HG02759 (cell line): ENCODE results near the gene TMEM225B.
"Not testable (repeated sequence)": the region's sequence is repeated elsewhere in the genome, so short reads cannot be mapped to it uniquely, and the experiment has no call there.

ENCODE experiments used
- ATAC-seq: cut with Tn5 transposase; IDR thresholded peaks from one replicate; pipeline ENCODE4 v1.9.1; 2021; ENCODE audit warnings: mild to moderate bottlenecking, moderate library complexity; ENCODE audit not compliant: unreplicated experiment

Gene TMEM225B

GRCh38 chr7:99653754-99654153 lies 55.7 kb downstream of the TMEM225B start:
- no peak for ATAC-seq

DNA sequence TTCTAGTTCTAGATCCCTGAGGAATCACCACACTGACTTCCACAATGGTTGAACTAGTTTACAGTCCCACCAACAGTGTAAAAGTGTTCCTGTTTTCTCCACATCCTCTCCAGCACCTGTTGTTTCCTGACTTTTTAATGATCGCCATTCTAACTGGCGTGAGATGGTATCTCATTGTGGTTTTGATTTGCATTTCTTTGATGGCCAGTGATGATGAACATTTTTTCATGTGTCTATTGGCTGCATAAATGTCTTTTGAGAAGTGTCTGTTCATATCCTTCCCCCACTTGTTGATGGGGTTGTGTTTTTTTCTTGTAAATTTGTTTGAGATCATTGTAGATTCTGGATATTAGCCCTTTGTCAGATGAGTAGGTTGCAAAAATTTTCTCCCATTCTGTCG lies 56.6 kb downstream of the TMEM225B start:
- not testable (repeated sequence) for ATAC-seq

DNA sequence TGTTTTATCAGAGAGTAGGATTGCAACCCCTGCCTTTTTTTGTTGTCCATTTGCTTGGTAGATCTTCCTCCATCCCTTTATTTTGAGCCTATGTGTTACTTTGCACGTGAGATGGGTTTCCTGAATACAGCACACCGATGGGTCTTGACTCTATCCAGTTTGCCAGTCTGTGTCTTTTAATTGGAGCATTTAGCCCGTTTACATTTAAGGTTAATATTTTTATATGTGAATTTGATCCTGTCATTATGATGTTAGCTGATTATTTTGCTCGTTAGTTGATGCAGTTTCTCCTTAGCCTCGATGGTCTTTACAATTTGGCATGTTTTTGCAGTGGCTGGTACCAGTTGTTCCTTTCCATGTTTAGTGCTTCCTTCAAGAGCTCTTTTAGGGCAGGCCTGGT lies 59.8 kb downstream of the TMEM225B start:
- not testable (repeated sequence) for ATAC-seq
